Trophoblast cell (in vitro differentiated cells and primary cell): ENCODE results near the gene EFHD1.

Source experiments
- DNase-seq, 2 donors: peaks; one replicate each; pipeline ENCODE4 v3.0.0-alpha.2; 2016
- H2AFZ ChIP-seq: 2 replicates; pipeline ENCODE4 v1.6.1; 2013; ENCODE audit warnings: low read length, moderate library complexity, mild to moderate bottlenecking; ENCODE audit not compliant: insufficient read depth, poor library complexity
- H2AK5ac ChIP-seq: 2 replicates; pipeline ENCODE4 v1.6.1; 2013; ENCODE audit warnings: mild to moderate bottlenecking, low read length
- H2BK120ac ChIP-seq: 2 replicates; pipeline ENCODE4 v1.6.1; 2013; ENCODE audit warnings: low read length, mild to moderate bottlenecking, moderate library complexity; ENCODE audit not compliant: insufficient read depth, poor library complexity
- H2BK12ac ChIP-seq: 2 replicates; pipeline ENCODE4 v1.6.1; 2013; ENCODE audit warnings: mild to moderate bottlenecking, low read length, moderate library complexity
- H2BK5ac ChIP-seq: 2 replicates; pipeline ENCODE4 v1.6.1; 2013; ENCODE audit warnings: low read length, low read depth, moderate library complexity, mild to moderate bottlenecking; ENCODE audit not compliant: poor library complexity
- H3K14ac ChIP-seq: 2 replicates; pipeline ENCODE4 v1.6.1; 2013; ENCODE audit warnings: mild to moderate bottlenecking, low read length
- H3K18ac ChIP-seq: 2 replicates; pipeline ENCODE4 v1.6.1; 2013; ENCODE audit warnings: mild to moderate bottlenecking, low read length
- H3K23ac ChIP-seq: 2 replicates; pipeline ENCODE4 v1.6.1; 2013; ENCODE audit warnings: low read length
- H3K27ac ChIP-seq: 2 replicates; pipeline ENCODE4 v1.5.1; 2013; ENCODE audit warnings: low read depth, mild to moderate bottlenecking, inconsistent platforms, low read length, moderate library complexity
- H3K27me3 ChIP-seq: 2 replicates; pipeline ENCODE4 v1.6.1; 2013; ENCODE audit warnings: inconsistent platforms, mild to moderate bottlenecking, low read length, moderate library complexity; ENCODE audit not compliant: insufficient read depth
- H3K36me3 ChIP-seq, 2 experiments: 1 replicate in 1 of 2; 2 replicates in 1 of 2; pipeline ENCODE4 v1.6.1; 2013; ENCODE audit warnings: low read length in 2 of 2, mild to moderate bottlenecking in 2 of 2, moderate library complexity in 1 of 2; ENCODE audit not compliant: insufficient read depth in 2 of 2, control insufficient read depth in 1 of 2
- H3K4ac ChIP-seq: 2 replicates; pipeline ENCODE4 v1.6.1; 2013; ENCODE audit warnings: low read depth, mild to moderate bottlenecking, low read length, moderate library complexity
- H3K4me1 ChIP-seq, 2 experiments: 1 replicate in 1 of 2; 2 replicates in 1 of 2; pipeline ENCODE4 v1.6.1; 2013; ENCODE audit warnings: low read length in 2 of 2, mild to moderate bottlenecking in 2 of 2, moderate library complexity in 1 of 2; ENCODE audit not compliant: insufficient read depth in 2 of 2, control insufficient read depth in 1 of 2
- H3K4me2 ChIP-seq: 2 replicates; pipeline ENCODE4 v1.6.1; 2013; ENCODE audit warnings: inconsistent platforms, mild to moderate bottlenecking, low read length, moderate library complexity
- H3K4me3 ChIP-seq: 2 replicates; pipeline ENCODE4 v1.5.1; 2013; ENCODE audit warnings: mild to moderate bottlenecking, low read depth, low read length, inconsistent platforms
- H3K79me1 ChIP-seq: one replicate; pipeline ENCODE4 v1.6.1; 2013; ENCODE audit warnings: low read length
- H3K79me2 ChIP-seq: 2 replicates; pipeline ENCODE4 v1.6.1; 2013; ENCODE audit warnings: low read length, mild to moderate bottlenecking; ENCODE audit not compliant: control insufficient read depth, insufficient read depth, poor library complexity
- H3K9ac ChIP-seq: 2 replicates; pipeline ENCODE4 v1.6.1; 2013; ENCODE audit warnings: mild to moderate bottlenecking, low read length
- H3K9me3 ChIP-seq: 2 replicates; pipeline ENCODE4 v1.6.1; 2013; ENCODE audit warnings: low read depth, mild to moderate bottlenecking, control low read depth, inconsistent platforms, low read length; ENCODE audit not compliant: insufficient read depth
- H4K12ac ChIP-seq: 2 replicates; pipeline ENCODE4 v1.6.1; 2013; ENCODE audit warnings: low read depth, mild to moderate bottlenecking, low read length, moderate library complexity
- H4K8ac ChIP-seq: 2 replicates; pipeline ENCODE4 v1.6.1; 2013; ENCODE audit warnings: low read depth, mild to moderate bottlenecking, low read length, moderate library complexity
- H4K91ac ChIP-seq: one replicate; pipeline ENCODE4 v1.6.1; 2013; ENCODE audit warnings: low read depth, mild to moderate bottlenecking, low read length, moderate library complexity
- WGBS: extraction: QIAGEN DNeasy Blood & Tissue Kit; methylation state at CpG from one replicate; pipeline ENCODE4 v1.1.7; 2013; ENCODE audit warnings: missing lambda C conversion rate; ENCODE audit not compliant: insufficient read length, insufficient coverage; ENCODE audit errors: extremely low coverage; 5-methylcytosine and 5-hydroxymethylcytosine counted together

EFHD1 gene

DNA sequence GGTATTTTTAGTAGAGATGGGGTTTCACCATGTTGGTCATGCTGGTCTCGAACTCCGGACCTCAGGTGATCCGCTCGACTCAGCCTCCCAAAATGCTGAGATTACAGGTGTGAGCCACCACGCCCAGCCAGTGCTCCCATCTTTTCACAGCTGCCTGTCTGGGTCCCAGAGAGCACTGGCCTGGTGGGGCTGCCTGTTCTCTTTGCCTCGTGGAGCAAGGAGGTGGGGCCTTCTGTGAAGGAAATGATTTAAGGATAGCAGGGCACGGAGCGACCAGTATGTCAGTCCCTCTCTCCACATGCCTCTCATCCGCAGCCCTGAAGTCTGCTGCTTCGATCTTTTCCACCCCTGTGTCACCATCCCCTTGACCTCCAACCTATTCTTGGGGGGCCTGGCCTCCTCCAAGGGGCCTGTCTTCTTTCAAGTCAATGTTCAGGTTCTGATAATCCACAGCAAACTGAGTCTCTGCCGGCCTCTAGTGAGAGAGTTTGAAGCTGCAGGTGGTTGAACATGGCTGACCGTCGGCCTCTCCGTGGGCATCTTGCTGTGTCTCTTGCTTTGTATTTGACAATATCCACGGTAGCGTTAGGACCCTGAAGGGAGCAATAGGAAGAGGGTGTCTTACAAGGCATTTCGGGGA lies 35.5 kb downstream of the EFHD1 start:
- H4K91ac ChIP-seq: no peak overlapping the region
- H3K14ac ChIP-seq: no peak overlapping the region
- no peak overlapping the region for H3K18ac ChIP-seq
- H3K4me2 ChIP-seq: no peak overlapping the region
- H3K9ac ChIP-seq: no peak overlapping the region
- H3K36me3 ChIP-seq: peaks cover 9% of the 10 kb centered on the region in 2 experiments
- H4K12ac ChIP-seq: no peak overlapping the region
- no peak overlapping the region for H4K8ac ChIP-seq
- H3K4me3 ChIP-seq: no peak overlapping the region
- no peaks in the 10 kb centered on the region for H3K4me1 ChIP-seq
- H3K79me1 ChIP-seq: no peaks in the 10 kb centered on the region
- WGBS: no CpG with 5 or more reads among the region's 17 CpGs
- no peak overlapping the region for H2BK120ac ChIP-seq
- no peaks in the 10 kb centered on the region for H3K27me3 ChIP-seq
- H3K9me3 ChIP-seq: peaks cover 4% of the 10 kb centered on the region
- no peak overlapping the region for H3K27ac ChIP-seq
- H2AK5ac ChIP-seq: no peak overlapping the region
- H2BK5ac ChIP-seq: no peak overlapping the region
- no peak overlapping the region for H2AFZ ChIP-seq
- peak overlapping the region; percentile 24 for H2BK12ac ChIP-seq
- DNase-seq: no peak
- H3K4ac ChIP-seq: no peak overlapping the region
- no peaks in the 10 kb centered on the region for H3K79me2 ChIP-seq
- H3K23ac ChIP-seq: no peak overlapping the region

GRCh38 chr2:232672588-232672987 lies 39.2 kb downstream of the EFHD1 start:
- H2AK5ac ChIP-seq: no peak overlapping the region
- WGBS: no CpG with 5 or more reads among the region's 1 CpG

GRCh38 chr2:232674491-232674890 lies 41.1 kb downstream of the EFHD1 start:
- DNase-seq: no peak
- Histone ChIP-seq H4K8ac (no peak overlapping the region), H3K27ac (no peak overlapping the region), H3K79me1 (no peaks in the 10 kb centered on the region), H2BK120ac (no peak overlapping the region), H3K4me2 (no peak overlapping the region), H3K18ac (no peak overlapping the region), H2AFZ (no peak overlapping the region), H3K4me3 (no peak overlapping the region), H3K14ac (no peak overlapping the region), H3K23ac (no peak overlapping the region), H3K9me3 (peaks cover 2% of the 10 kb centered on the region), H4K12ac (no peak overlapping the region), H4K91ac (no peak overlapping the region), H2BK5ac (no peak overlapping the region), H3K4ac (no peak overlapping the region), H3K9ac (no peak overlapping the region), H3K27me3 (no peaks in the 10 kb centered on the region), H3K79me2 (no peaks in the 10 kb centered on the region), H3K36me3 (peaks cover 10 to 11% of the 10 kb centered on the region in 2 experiments), H2BK12ac (no peak overlapping the region), H2AK5ac (no peak overlapping the region), H3K4me1 (no peaks in the 10 kb centered on the region)
- WGBS: no CpG with 5 or more reads among the region's 6 CpGs

More at GRCh38 chr2:232672588-232672987, 39.2 kb downstream of the EFHD1 start:
- Histone ChIP-seq H3K14ac (no peak overlapping the region), H2BK5ac (no peak overlapping the region), H3K18ac (no peak overlapping the region), H3K9ac (no peak overlapping the region), H2BK120ac (no peak overlapping the region), H3K27me3 (no peaks in the 10 kb centered on the region), H3K4ac (no peak overlapping the region), H3K36me3 (peaks cover 10 to 11% of the 10 kb centered on the region in 2 experiments), H3K79me1 (no peaks in the 10 kb centered on the region), H2AFZ (no peak overlapping the region), H3K79me2 (no peaks in the 10 kb centered on the region), H4K8ac (no peak overlapping the region), H4K12ac (no peak overlapping the region), H3K27ac (no peak overlapping the region), H3K9me3 (peaks cover 2% of the 10 kb centered on the region), H3K4me2 (no peak overlapping the region), H2BK12ac (no peak overlapping the region), H3K23ac (no peak overlapping the region), H3K4me3 (no peak overlapping the region), H4K91ac (no peak overlapping the region), H3K4me1 (no peaks in the 10 kb centered on the region)
- DNase-seq: no peak

- Histone ChIP-seq H3K36me3 (peaks cover 10 to 11% of the 10 kb centered on the region in 2 experiments), H3K4me1 (no peaks in the 10 kb centered on the region), H3K79me1 (no peaks in the 10 kb centered on the region), H4K12ac (no peak overlapping the region), H3K4me3 (no peak overlapping the region), H4K91ac (no peak overlapping the region), H4K8ac (no peak overlapping the region), H3K4me2 (no peak overlapping the region), H3K18ac (no peak overlapping the region), H3K23ac (no peak overlapping the region), H3K4ac (no peak overlapping the region), H2BK5ac (no peak overlapping the region), H3K9me3 (peaks cover 2% of the 10 kb centered on the region), H3K27ac (no peak overlapping the region), H2BK12ac (no peak overlapping the region), H3K79me2 (no peaks in the 10 kb centered on the region), H3K9ac (no peak overlapping the region), H2AFZ (no peak overlapping the region), H2BK120ac (no peak overlapping the region), H3K14ac (no peak overlapping the region), H3K27me3 (no peaks in the 10 kb centered on the region), H2AK5ac (no peak overlapping the region)
- WGBS: no CpG with 5 or more reads among the region's 10 CpGs
- no peak for DNase-seq
Measured at GRCh38 chr2:232675381-232675780, 42.0 kb downstream of the EFHD1 start.
